IMR-90 (cell line): ENCODE results near the gene ZSCAN30.

Experiments
- BHLHE40 ChIP-seq: fragments of 150-350 bp; IDR thresholded peaks from 2 replicates; pipeline ENCODE4 v1.6.1; 2016; ENCODE audit warnings: mild to moderate bottlenecking, low read depth, low read length
- CEBPB ChIP-seq: IDR thresholded peaks from 2 replicates; pipeline ENCODE4 v1.6.1; 2012; ENCODE audit warnings: low read depth, low read length, improper control_type of control experiment
- FOS ChIP-seq: fragments of 150-350 bp; IDR thresholded peaks from 2 replicates; pipeline ENCODE4 v1.6.1; 2016; ENCODE audit warnings: low read depth, low read length
- MAFK ChIP-seq: IDR thresholded peaks from 2 replicates; pipeline ENCODE4 v1.6.1; 2012; ENCODE audit warnings: low read depth, low read length, improper control_type of control experiment
- MXI1 ChIP-seq: IDR thresholded peaks from 2 replicates; pipeline ENCODE4 v1.6.1; 2012; ENCODE audit warnings: low read depth, mild to moderate bottlenecking, low read length, moderate library complexity, borderline replicate concordance
- POLR2A ChIP-seq: IDR thresholded peaks from 2 replicates; pipeline ENCODE4 v1.6.1; 2012; ENCODE audit warnings: mild to moderate bottlenecking, low read depth, low read length
- RAD21 ChIP-seq: IDR thresholded peaks from 2 replicates; pipeline ENCODE4 v1.6.1; 2012; ENCODE audit warnings: low read length, improper control_type of control experiment
- RCOR1 ChIP-seq: IDR thresholded peaks from 2 replicates; pipeline ENCODE4 v1.6.1; 2012; ENCODE audit warnings: mild to moderate bottlenecking, low read length, improper control_type of control experiment; ENCODE audit not compliant: insufficient replicate concordance
- RFX5 ChIP-seq: IDR thresholded peaks from 2 replicates; pipeline ENCODE4 v1.8.0; 2012; ENCODE audit warnings: low read depth, mild to moderate bottlenecking, low read length, moderate library complexity
- SMC3 ChIP-seq: fragments of 150-350 bp; IDR thresholded peaks from 2 replicates; pipeline ENCODE4 v1.6.1; 2016; ENCODE audit warnings: low read depth, mild to moderate bottlenecking, antibody characterized with exemption, low read length, moderate library complexity
- TF ChIP-seq, protein P1 (sequence below): conservative IDR thresholded peaks from 2 replicates; pipeline ENCODE4 v1.5.1; 2012; ENCODE audit warnings: mild to moderate bottlenecking, low read depth, low read length, improper control_type of control experiment
- TF ChIP-seq, protein P2 (sequence below): fragments of 150-350 bp; IDR thresholded peaks from 2 replicates; pipeline ENCODE4 v1.6.1; 2016; ENCODE audit warnings: low read depth, mild to moderate bottlenecking, low read length, moderate library complexity, borderline replicate concordance
- TF ChIP-seq, protein P3 (sequence below): fragments of 150-350 bp; IDR thresholded peaks from 2 replicates; pipeline ENCODE4 v1.6.1; 2017; ENCODE audit warnings: mild to moderate bottlenecking, antibody characterized with exemption, low read length, low read depth

GRCh38 chr18:35283923-35284794 lies 5.9 kb downstream of the ZSCAN30 start:
- TF ChIP-seq CEBPB (no peak), MXI1 (no peak), RCOR1 (no peak), RAD21 (no peak), MAFK (no peak), POLR2A (no peak), BHLHE40 (no peak), RFX5 (no peak), FOS (no peak), SMC3 (no peak)
- TF ChIP-seq, protein P1, sequence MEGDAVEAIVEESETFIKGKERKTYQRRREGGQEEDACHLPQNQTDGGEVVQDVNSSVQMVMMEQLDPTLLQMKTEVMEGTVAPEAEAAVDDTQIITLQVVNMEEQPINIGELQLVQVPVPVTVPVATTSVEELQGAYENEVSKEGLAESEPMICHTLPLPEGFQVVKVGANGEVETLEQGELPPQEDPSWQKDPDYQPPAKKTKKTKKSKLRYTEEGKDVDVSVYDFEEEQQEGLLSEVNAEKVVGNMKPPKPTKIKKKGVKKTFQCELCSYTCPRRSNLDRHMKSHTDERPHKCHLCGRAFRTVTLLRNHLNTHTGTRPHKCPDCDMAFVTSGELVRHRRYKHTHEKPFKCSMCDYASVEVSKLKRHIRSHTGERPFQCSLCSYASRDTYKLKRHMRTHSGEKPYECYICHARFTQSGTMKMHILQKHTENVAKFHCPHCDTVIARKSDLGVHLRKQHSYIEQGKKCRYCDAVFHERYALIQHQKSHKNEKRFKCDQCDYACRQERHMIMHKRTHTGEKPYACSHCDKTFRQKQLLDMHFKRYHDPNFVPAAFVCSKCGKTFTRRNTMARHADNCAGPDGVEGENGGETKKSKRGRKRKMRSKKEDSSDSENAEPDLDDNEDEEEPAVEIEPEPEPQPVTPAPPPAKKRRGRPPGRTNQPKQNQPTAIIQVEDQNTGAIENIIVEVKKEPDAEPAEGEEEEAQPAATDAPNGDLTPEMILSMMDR, result no peak
- TF ChIP-seq, protein P2, sequence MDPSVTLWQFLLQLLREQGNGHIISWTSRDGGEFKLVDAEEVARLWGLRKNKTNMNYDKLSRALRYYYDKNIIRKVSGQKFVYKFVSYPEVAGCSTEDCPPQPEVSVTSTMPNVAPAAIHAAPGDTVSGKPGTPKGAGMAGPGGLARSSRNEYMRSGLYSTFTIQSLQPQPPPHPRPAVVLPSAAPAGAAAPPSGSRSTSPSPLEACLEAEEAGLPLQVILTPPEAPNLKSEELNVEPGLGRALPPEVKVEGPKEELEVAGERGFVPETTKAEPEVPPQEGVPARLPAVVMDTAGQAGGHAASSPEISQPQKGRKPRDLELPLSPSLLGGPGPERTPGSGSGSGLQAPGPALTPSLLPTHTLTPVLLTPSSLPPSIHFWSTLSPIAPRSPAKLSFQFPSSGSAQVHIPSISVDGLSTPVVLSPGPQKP, result no peak
- TF ChIP-seq, protein P3, sequence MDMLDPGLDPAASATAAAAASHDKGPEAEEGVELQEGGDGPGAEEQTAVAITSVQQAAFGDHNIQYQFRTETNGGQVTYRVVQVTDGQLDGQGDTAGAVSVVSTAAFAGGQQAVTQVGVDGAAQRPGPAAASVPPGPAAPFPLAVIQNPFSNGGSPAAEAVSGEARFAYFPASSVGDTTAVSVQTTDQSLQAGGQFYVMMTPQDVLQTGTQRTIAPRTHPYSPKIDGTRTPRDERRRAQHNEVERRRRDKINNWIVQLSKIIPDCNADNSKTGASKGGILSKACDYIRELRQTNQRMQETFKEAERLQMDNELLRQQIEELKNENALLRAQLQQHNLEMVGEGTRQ, result no peak
